Right atrium auricular region (tissue), 2 donors: ENCODE results near the gene MCTP2. TPM values are rescaled to one million over a fixed set of nuclear protein-coding genes. Genes with fewer than 3 reads are reported as not detected.
"Not testable (repeated sequence)": the region's sequence is repeated elsewhere in the genome, so short reads cannot be mapped to it uniquely, and the experiment has no call there.

Experiments used
- DNase-seq: peaks from one replicate; pipeline ENCODE4 v3.0.0-alpha.2; 2019; ENCODE audit warnings: low spot score
- H3K27ac ChIP-seq, 2 donors: fragments of 200-600 bp; sonication (generic); 1 replicate in 1 of 2; 2 replicates in 1 of 2; pipeline ENCODE4 v1.5.1; 2016 to 2019
- H3K27me3 ChIP-seq, 2 donors: fragments of 200-600 bp; sonication (generic); one replicate each; pipeline versions ENCODE4 v1.5.1 to v1.6.0; 2017 to 2019
- H3K36me3 ChIP-seq: fragments of 200-600 bp; sonication (generic); one replicate; pipeline ENCODE4 v1.5.1; 2016
- H3K4me1 ChIP-seq, 2 donors: fragments of 200-600 bp; sonication (generic); one replicate each; pipeline versions ENCODE4 v1.5.1 to v1.6.0; 2017 to 2019
- H3K4me3 ChIP-seq, 2 donors: fragments of 200-600 bp; sonication (generic); 1 replicate in 1 of 2; 2 replicates in 1 of 2; pipeline ENCODE4 v1.5.1; 2017 to 2019; ENCODE audit warnings: mild to moderate bottlenecking in 1 of 2, moderate library complexity in 1 of 2
- H3K9me3 ChIP-seq, 2 donors: fragments of 200-600 bp; sonication (generic); one replicate each; pipeline ENCODE4 v1.5.1; 2019
- total RNA-seq, 2 donors: library from RNA; depleted of rRNA; stranded (reverse); fragments of >200 nt; gene quantifications; one replicate each; pipeline ENCODE4 v1.1.0, GENCODE V29; 2016
- TF ChIP-seq, protein P1 (sequence below), 2 donors: fragments of 200-600 bp; sonication (generic); IDR thresholded peaks; one replicate each; pipeline ENCODE4 v1.5.1; 2019; ENCODE audit warnings: antibody characterized with exemption in 2 of 2

Gene MCTP2
- total RNA-seq, 2 donors from 2014 or later = 2.0 to 5.6 TPM

DNA sequence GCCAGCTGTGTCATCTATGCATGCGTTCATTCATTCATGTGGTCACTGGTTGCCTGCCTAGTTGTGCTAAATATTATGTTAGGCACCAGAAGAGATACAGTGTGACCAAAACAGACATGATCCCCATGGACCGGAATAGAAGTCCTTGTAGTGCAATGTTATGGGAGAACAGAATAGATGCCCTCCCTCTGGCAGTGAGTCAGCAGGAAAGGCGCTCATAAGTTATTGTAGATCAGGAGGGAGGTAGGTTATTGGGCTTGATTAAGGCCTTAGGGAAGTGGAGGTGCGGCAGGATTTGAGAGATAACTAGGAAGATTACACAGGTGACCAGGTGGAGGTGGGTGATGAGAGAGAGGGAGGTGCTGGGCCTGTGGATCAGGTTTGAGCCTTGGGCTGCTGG lies 5.2 kb downstream of the MCTP2 start:
- H3K9me3 ChIP-seq = no peaks in the 10 kb centered on the region
- no peak overlapping the region for H3K4me3 ChIP-seq
- H3K36me3 ChIP-seq = no peaks in the 10 kb centered on the region
- TF ChIP-seq, protein P1, sequence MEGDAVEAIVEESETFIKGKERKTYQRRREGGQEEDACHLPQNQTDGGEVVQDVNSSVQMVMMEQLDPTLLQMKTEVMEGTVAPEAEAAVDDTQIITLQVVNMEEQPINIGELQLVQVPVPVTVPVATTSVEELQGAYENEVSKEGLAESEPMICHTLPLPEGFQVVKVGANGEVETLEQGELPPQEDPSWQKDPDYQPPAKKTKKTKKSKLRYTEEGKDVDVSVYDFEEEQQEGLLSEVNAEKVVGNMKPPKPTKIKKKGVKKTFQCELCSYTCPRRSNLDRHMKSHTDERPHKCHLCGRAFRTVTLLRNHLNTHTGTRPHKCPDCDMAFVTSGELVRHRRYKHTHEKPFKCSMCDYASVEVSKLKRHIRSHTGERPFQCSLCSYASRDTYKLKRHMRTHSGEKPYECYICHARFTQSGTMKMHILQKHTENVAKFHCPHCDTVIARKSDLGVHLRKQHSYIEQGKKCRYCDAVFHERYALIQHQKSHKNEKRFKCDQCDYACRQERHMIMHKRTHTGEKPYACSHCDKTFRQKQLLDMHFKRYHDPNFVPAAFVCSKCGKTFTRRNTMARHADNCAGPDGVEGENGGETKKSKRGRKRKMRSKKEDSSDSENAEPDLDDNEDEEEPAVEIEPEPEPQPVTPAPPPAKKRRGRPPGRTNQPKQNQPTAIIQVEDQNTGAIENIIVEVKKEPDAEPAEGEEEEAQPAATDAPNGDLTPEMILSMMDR (IDR thresholded peaks at IDR 0.05) = no peak
- no peak for DNase-seq
- H3K27ac ChIP-seq = no peak overlapping the region
- H3K4me1 ChIP-seq = peaks cover 0 to 7% of the 10 kb centered on the region in 2 donors
- H3K27me3 ChIP-seq = peaks cover 0 to under 1% of the 10 kb centered on the region in 2 donors

- no peak for DNase-seq
- Histone ChIP-seq H3K36me3 (no peaks in the 10 kb centered on the region), H3K27ac (no peak overlapping the region), H3K4me1 (no peaks in the 10 kb centered on the region), H3K9me3 (no peaks in the 10 kb centered on the region), H3K4me3 (no peak overlapping the region), H3K27me3 (no peaks in the 10 kb centered on the region)
- TF ChIP-seq, protein P1 (IDR thresholded peaks at IDR 0.05) = no peak
Measured at GRCh38 chr15:94237903-94238302, 6.5 kb downstream of the MCTP2 start.

DNA sequence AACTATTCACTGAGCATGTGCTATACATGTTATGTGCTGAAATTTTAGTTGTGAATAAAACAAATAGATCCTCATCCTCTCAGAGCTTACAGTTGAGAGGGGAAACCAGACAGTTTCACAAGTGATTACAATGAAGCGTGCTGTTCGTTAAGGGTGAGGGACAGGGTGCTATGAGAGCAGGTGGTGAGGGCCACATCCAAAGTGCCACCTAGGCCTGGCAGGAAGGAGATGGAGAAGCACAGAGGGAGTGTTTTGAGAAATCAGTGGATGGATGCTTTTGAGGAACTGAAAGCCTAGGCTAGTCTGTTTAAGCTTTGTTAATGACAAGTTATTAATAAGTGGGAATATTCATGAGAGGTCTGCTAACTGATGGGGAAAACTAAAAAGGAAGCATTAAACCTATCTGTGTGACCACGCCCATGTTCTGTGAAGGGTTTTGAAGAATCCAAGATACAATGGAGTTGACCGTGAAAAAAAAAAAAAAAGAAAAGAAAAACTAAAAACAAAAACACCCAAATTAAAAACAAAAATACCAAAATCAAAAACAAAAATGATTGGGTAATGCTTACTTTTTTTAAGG lies 7.3 kb downstream of the MCTP2 start:
- TF ChIP-seq, protein P1 (IDR thresholded peaks at IDR 0.05) = no peak
- DNase-seq = no peak
- Histone ChIP-seq H3K4me1 (no peaks in the 10 kb centered on the region), H3K4me3 (no peak overlapping the region), H3K27me3 (no peaks in the 10 kb centered on the region), H3K27ac (no peak overlapping the region), H3K36me3 (no peaks in the 10 kb centered on the region), H3K9me3 (no peaks in the 10 kb centered on the region)

- H3K27ac ChIP-seq = no peak overlapping the region
- DNase-seq = no peak
- H3K4me3 ChIP-seq = no peak overlapping the region
- H3K27me3 ChIP-seq = no peaks in the 10 kb centered on the region
- H3K4me1 ChIP-seq = no peaks in the 10 kb centered on the region
- no peaks in the 10 kb centered on the region for H3K36me3 ChIP-seq
- TF ChIP-seq, protein P1 (IDR thresholded peaks at IDR 0.05) = no peak
- H3K9me3 ChIP-seq = no peaks in the 10 kb centered on the region
Measured at GRCh38 chr15:94239474-94239873, 8.1 kb downstream of the MCTP2 start.

GRCh38 chr15:94240480-94240879 lies 9.1 kb downstream of the MCTP2 start:
- DNase-seq = no peak
- TF ChIP-seq, protein P1 (IDR thresholded peaks at IDR 0.05) = no peak
- Histone ChIP-seq H3K27me3 (no peaks in the 10 kb centered on the region), H3K4me1 (no peaks in the 10 kb centered on the region), H3K27ac (no peak overlapping the region), H3K4me3 (no peak overlapping the region), H3K9me3 (no peaks in the 10 kb centered on the region), H3K36me3 (no peaks in the 10 kb centered on the region)

DNA sequence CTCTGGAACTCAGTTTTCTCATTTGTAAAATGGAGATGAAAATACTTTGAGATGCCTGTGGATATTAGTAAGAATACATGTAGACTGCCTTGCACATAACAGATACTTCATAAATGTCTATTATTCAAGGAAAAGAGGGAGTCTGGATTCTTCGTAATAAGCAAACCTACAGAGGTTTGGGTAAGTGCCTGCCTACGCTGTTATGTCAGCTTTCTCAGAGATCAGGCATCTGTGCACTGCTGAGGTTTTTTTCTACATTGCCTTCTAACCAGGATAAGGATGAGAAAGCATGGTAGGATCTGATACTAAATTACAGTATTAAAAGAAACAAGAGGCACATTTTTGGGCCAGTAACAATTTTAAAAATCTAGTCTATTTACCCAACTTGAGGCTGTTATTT lies 10.9 kb downstream of the MCTP2 start:
- no peaks in the 10 kb centered on the region for H3K36me3 ChIP-seq
- no peaks in the 10 kb centered on the region for H3K27me3 ChIP-seq
- DNase-seq = no peak
- no peak overlapping the region for H3K27ac ChIP-seq
- no peaks in the 10 kb centered on the region for H3K4me1 ChIP-seq
- H3K9me3 ChIP-seq = no peaks in the 10 kb centered on the region
- H3K4me3 ChIP-seq = no peak overlapping the region
- TF ChIP-seq, protein P1 (IDR thresholded peaks at IDR 0.05) = no peak

GRCh38 chr15:94243003-94243402 lies 11.6 kb downstream of the MCTP2 start:
- not testable (repeated sequence) for DNase-seq, H3K4me1 ChIP-seq, H3K36me3 ChIP-seq, H3K27ac ChIP-seq, H3K4me3 ChIP-seq, H3K9me3 ChIP-seq, H3K27me3 ChIP-seq
